Measurements from ENCODE around the gene PTGES.
"Not testable (repeated sequence)": the region's sequence is repeated elsewhere in the genome, so short reads cannot be mapped to it uniquely, and the experiment has no call there.

Gene PTGES

GRCh38 chr9:129776938-129777768 lies 24.3 kb upstream of the PTGES start:
- peak overlapping the region; percentile 17 for H3K4me3 ChIP-seq (ENCODE audit: low read depth, low read length)
- TF ChIP-seq CTCF (IDR thresholded peaks at IDR 0.05; ENCODE audit: low read depth, low read length), result no peak

- TF ChIP-seq CTCF (IDR thresholded peaks at IDR 0.05; ENCODE audit: low read depth, low read length), result no peak
- H3K4me3 ChIP-seq (ENCODE audit: low read depth, low read length), result peak overlapping the region; percentile 17
These were observed 23.7 kb upstream of the PTGES start for GRCh38 chr9:129776566-129776937.

DNA sequence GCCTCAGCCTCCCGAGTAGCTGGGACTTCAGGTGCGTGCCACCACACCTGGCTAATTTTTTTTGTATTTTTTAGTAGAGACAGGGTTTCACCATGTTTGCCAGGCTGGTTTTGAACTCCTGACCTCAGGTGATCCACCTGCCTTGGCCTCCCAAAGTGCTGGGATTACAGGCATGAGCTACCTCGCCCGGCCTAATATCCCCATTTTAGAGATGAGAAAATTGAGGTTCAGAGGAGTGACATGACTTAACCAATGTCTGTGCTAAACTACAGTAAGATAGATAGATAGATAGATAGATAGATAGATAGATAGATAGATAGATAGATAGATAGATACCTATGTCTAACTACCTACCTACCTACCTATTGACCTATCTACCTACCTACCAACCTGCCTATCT lies 23.3 kb upstream of the PTGES start:
- H3K4me3 ChIP-seq (ENCODE audit: low read depth, low read length), result not testable (repeated sequence)

DNA sequence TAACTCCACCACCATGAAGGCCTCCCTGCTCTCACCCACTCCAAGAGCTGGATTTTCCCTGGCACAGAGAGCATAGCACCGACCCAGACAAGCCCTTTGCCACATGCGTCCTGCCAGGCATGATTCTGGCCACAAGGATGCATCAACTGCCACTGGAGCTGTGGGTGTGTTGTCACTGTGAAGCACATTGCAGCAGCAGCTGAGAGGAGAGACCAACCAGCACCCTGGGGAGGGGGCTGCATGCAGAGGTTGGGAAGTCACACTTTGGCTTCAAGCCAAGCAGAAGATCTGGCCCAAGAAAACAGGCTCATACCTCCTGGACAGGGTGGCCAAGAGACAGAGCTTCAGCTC lies 22.6 kb upstream of the PTGES start:
- no peak overlapping the region for H3K4me3 ChIP-seq (ENCODE audit: low read depth, low read length)
- TF ChIP-seq CTCF (IDR thresholded peaks at IDR 0.05; ENCODE audit: low read depth, low read length), result no peak

DNA sequence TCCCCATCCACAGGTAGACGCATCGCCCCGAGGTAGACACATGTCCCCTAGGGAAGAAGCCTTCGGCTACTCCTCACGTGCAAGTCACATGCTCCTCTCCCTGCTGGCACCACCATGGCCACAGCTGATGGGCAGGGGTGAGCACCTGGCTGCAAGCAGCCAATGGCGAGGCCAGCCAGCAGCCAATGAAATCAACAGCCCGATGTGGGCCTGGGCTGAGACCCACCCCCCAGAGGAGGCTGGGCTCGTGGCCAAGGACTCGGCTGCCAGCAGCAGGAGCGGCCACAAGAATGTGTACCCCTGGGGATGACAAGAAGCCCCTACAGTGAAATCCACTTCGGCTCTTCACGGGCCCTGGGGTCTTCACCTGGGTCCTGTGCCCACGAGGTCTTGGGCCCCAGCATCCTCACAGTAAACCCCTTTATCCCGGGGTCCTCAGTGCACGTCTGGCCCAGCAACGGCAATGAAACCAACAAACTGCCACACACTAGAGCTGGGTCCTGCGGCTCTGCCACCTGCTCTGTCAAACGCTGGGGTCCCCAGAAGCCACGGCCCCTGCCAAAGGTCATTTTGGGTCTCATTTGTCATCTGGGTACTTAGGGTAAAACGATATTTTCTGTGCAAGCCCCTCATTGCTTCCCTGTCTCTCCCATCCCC lies 22.1 kb upstream of the PTGES start:
- no peak for TF ChIP-seq CTCF (IDR thresholded peaks at IDR 0.05; ENCODE audit: low read depth, low read length)
- H3K4me3 ChIP-seq (ENCODE audit: low read depth, low read length), result no peak overlapping the region

GRCh38 chr9:129773262-129774048 lies 20.6 kb upstream of the PTGES start:
- no peak overlapping the region for H3K4me3 ChIP-seq (ENCODE audit: low read depth, low read length)
- TF ChIP-seq CTCF (IDR thresholded peaks at IDR 0.05; ENCODE audit: low read depth, low read length), result no peak

DNA sequence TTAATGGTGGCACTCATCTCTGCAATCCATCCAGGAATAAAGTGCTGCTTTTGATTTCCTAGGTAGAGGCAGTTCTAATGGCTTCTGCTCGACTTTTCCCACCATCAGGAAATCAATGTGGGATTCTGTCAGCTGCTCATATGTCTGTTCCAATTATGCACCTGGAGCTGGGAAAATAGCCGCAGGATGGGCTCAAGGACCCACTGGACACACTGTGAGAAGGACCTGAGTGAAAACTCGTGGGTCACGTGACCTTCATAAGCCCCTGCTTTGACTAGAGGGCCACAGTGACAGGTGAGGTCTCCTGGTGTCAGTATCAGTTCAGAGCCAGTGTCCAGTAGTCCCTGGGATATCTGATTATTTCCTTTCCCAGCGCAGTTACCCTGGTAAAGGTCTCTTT lies 17.9 kb upstream of the PTGES start:
- H3K4me3 ChIP-seq (ENCODE audit: low read depth, low read length), result no peak overlapping the region
- TF ChIP-seq CTCF (IDR thresholded peaks at IDR 0.05; ENCODE audit: low read depth, low read length), result no peak

Data from WI38 (cell line).